MCF 10A (cell line): ENCODE results near the gene OTX1. TPM values are rescaled to one million over a fixed set of nuclear protein-coding genes. Genes with fewer than 3 reads are reported as not detected.
A peak's percentile ranks its signal among the peaks of the same experiment; 100 is the strongest.

Source experiments
- BruUV-seq: library from RNA; stranded (reverse); fragments of 400-500 nt; replicated peaks from 2 replicates; lab custom pipeline; 2021; lab: Mats Ljungman, UMichigan
- CTCF ChIA-PET: fragments of 300-600 bp; sonication (Branson Sonifier 250); formaldehyde crosslinking; extraction: SDS; loops from one replicate; lab custom pipeline; 2021; ENCODE audit warnings: antibody characterized with exemption, inconsistent platforms; lab: Yijun Ruan, JAX
- POLR2A ChIA-PET: fragments of 300-600, 350-650 bp; sonication (Branson Sonifier 250); formaldehyde crosslinking; extraction: SDS; loops from one replicate; lab custom pipeline; 2020; ENCODE audit warnings: antibody characterized with exemption, inconsistent platforms; lab: Yijun Ruan, JAX
- DNase-seq: peaks from one replicate; pipeline ENCODE4 v3.0.0-alpha.2; 2018; ENCODE audit not compliant: unreplicated experiment
- H3K27ac Mint-ChIP-seq: one replicate; pipeline ENCODE4 v1.8.0; 2022; ENCODE audit warnings: mild to moderate bottlenecking, low read depth, mixed read lengths; ENCODE audit not compliant: unreplicated experiment
- H3K27me3 Mint-ChIP-seq: one replicate; pipeline ENCODE4 v1.8.0; 2022; ENCODE audit warnings: mixed read lengths; ENCODE audit not compliant: insufficient read depth, unreplicated experiment
- H3K36me3 Mint-ChIP-seq: one replicate; pipeline ENCODE4 v1.8.0; 2022; ENCODE audit warnings: mild to moderate bottlenecking, moderate library complexity, mixed read lengths; ENCODE audit not compliant: insufficient read depth, unreplicated experiment
- H3K4me1 Mint-ChIP-seq: one replicate; pipeline ENCODE4 v1.8.0; 2022; ENCODE audit warnings: mixed read lengths; ENCODE audit not compliant: insufficient read depth, unreplicated experiment
- H3K4me3 Mint-ChIP-seq: one replicate; pipeline ENCODE4 v1.8.0; 2022; ENCODE audit warnings: mild to moderate bottlenecking, moderate library complexity, mixed read lengths; ENCODE audit not compliant: unreplicated experiment
- H3K9me3 Mint-ChIP-seq: one replicate; pipeline ENCODE4 v1.8.0; 2022; ENCODE audit warnings: mixed read lengths; ENCODE audit not compliant: unreplicated experiment
- intact Hi-C: fragments of 100-400 bp; cut with micrococcal nuclease; formaldehyde crosslinking; loops from 2 replicates; pipeline ENCODE4 v1.14.1; 2022
- total RNA-seq: library from RNA; stranded (reverse); gene quantifications from 2 replicates; pipeline ENCODE4 v1.2.3, GENCODE V29; 2022
- TF ChIP-seq, protein P1 (sequence below): fragments of 200-600 bp; IDR thresholded peaks from one replicate; pipeline ENCODE4 v1.8.0; 2022; ENCODE audit warnings: antibody characterized with exemption, mild to moderate bottlenecking; ENCODE audit not compliant: unreplicated experiment

The OTX1 gene
- total RNA-seq, 1 experiment from 2014 or later, result 1.4 TPM

DNA sequence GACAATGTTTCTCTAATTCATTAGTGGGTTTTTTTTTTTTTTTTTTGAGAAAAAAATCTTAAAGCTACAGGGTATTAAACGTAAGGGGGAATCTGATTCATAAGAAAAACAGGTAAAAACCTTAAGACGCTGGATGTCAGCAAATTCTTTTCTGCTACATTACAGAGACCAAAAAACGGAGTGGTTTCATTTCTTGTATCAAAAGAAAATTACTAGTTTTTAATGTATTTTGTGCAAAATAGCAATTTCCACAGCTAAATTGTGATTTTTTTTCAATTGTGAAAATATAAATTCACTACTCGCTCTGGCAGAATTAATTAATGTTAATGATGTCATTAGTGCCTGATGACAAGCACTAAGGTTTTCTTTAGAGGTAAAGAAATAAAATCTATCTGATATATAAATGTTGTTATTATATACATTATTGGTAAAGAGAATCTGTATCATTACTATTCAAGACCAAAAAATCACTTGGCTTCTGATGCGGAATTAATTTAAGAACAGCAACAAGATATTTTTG, 9.9 kb downstream of the OTX1 start:
- no peak for DNase-seq
- POLR2A ChIA-PET, result interaction anchor here (0.6 to 1.6 kb wide), 2 partner anchors 9 to 58 kb away, joined by 3 read pairs; no protein-coding TSS in a partner anchor
- CTCF ChIA-PET, result interaction anchor here (0.6 kb wide), 1 partner anchor 17 kb away, joined by 5 read pairs; no protein-coding TSS in a partner anchor
- H3K9me3 Mint-ChIP-seq, result no peaks in the 10 kb centered on the region
- H3K27me3 Mint-ChIP-seq, result no peaks in the 10 kb centered on the region
- no peaks in the 10 kb centered on the region for H3K4me1 Mint-ChIP-seq
- H3K36me3 Mint-ChIP-seq, result peaks cover 8% of the 10 kb centered on the region
- peak overlapping the region; percentile 64 for H3K4me3 Mint-ChIP-seq
- intact Hi-C loops, result loop anchor here (10.0 kb wide), 1 partner anchor 124 kb away; no protein-coding TSS in a partner anchor
- TF ChIP-seq, protein P1, sequence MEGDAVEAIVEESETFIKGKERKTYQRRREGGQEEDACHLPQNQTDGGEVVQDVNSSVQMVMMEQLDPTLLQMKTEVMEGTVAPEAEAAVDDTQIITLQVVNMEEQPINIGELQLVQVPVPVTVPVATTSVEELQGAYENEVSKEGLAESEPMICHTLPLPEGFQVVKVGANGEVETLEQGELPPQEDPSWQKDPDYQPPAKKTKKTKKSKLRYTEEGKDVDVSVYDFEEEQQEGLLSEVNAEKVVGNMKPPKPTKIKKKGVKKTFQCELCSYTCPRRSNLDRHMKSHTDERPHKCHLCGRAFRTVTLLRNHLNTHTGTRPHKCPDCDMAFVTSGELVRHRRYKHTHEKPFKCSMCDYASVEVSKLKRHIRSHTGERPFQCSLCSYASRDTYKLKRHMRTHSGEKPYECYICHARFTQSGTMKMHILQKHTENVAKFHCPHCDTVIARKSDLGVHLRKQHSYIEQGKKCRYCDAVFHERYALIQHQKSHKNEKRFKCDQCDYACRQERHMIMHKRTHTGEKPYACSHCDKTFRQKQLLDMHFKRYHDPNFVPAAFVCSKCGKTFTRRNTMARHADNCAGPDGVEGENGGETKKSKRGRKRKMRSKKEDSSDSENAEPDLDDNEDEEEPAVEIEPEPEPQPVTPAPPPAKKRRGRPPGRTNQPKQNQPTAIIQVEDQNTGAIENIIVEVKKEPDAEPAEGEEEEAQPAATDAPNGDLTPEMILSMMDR, result no peak
- BruUV-seq, result no TSS peak
- no peak overlapping the region for H3K27ac Mint-ChIP-seq

DNA sequence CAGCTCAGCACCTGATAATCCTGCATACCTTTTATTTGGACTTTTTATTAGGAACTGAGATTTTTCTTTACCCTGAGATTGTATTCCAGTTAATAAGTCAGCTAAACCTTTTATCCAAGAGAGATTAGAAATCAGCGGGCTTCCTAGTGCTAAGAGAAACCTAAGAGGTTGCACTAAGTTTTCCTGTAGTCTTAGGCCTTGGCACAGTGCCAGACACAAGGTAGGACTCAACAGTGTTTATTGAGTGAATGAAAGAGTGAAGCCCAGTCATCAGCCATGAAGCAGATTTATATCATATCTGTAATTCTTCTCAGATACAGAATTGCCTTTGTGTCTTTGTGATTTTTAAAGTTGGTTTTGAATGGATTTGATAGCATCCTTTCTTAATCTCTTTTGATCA, 13.6 kb downstream of the OTX1 start:
- Mint-ChIP-seq H3K36me3 (no peaks in the 10 kb centered on the region), H3K4me3 (no peak overlapping the region), H3K9me3 (no peaks in the 10 kb centered on the region), H3K27me3 (peaks cover 14% of the 10 kb centered on the region), H3K4me1 (no peaks in the 10 kb centered on the region), H3K27ac (no peak overlapping the region)
- ChIA-PET POLR2A (no interaction called here), CTCF (interaction anchor here (0.6 kb wide), 1 partner anchor 200 kb away, joined by 3 read pairs; no protein-coding TSS in a partner anchor)
- peak; percentile 57 for DNase-seq
- intact Hi-C loops, result loop anchor here (10.0 kb wide), 1 partner anchor 121 kb away; no protein-coding TSS in a partner anchor
- BruUV-seq, result no TSS peak
- TF ChIP-seq, protein P1, result no peak

DNA sequence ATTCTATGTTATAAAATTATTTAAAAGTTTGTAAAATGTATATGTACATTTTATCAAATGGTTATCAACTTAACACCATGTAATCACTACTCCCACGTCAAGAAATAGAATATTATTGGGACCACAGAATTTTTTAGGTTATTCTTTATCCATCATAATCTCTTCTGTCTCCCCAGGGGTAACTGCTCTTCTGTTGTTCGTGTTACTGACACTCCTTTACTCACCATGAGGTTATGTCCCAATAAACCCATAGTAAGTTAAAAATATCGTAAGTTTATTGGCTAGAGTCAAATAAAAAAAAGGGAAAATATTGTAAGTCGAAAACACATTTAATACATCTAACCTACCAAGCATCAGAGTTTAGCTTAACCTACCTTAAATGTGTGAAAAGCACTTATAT, 14.0 kb downstream of the OTX1 start:
- no peak overlapping the region for H3K27ac Mint-ChIP-seq
- TF ChIP-seq, protein P1, result no peak
- ChIA-PET CTCF (interaction anchor here (1.7 kb wide), 1 partner anchor 124 kb away, joined by 4 read pairs; no protein-coding TSS in a partner anchor), POLR2A (no interaction called here)
- no TSS peak for BruUV-seq
- H3K27me3 Mint-ChIP-seq, result peaks cover 14% of the 10 kb centered on the region
- no peaks in the 10 kb centered on the region for H3K36me3 Mint-ChIP-seq
- H3K9me3 Mint-ChIP-seq, result no peaks in the 10 kb centered on the region
- intact Hi-C loops, result loop anchor here (10.0 kb wide), 1 partner anchor 120 kb away; no protein-coding TSS in a partner anchor
- DNase-seq, result no peak
- H3K4me1 Mint-ChIP-seq, result no peaks in the 10 kb centered on the region
- H3K4me3 Mint-ChIP-seq, result no peak overlapping the region

- no TSS peak for BruUV-seq
- no peak for DNase-seq
- POLR2A ChIA-PET, result no interaction called here
- Mint-ChIP-seq H3K27me3 (peaks cover 14% of the 10 kb centered on the region), H3K4me3 (no peak overlapping the region), H3K36me3 (no peaks in the 10 kb centered on the region), H3K27ac (no peak overlapping the region), H3K4me1 (no peaks in the 10 kb centered on the region), H3K9me3 (no peaks in the 10 kb centered on the region)
- TF ChIP-seq, protein P1, result no peak
- intact Hi-C loops, result loop anchor here (10.0 kb wide), 1 partner anchor 119 kb away; no protein-coding TSS in a partner anchor
- CTCF ChIA-PET, result interaction anchor here (1.7 kb wide), 1 partner anchor 123 kb away, joined by 4 read pairs; no protein-coding TSS in a partner anchor
Measured at GRCh38 chr2:63066265-63066664, 15.6 kb downstream of the OTX1 start.
